22Rv1 (cell line): ENCODE results near the gene NOL4L.

ENCODE experiments used
- ZFX ChIP-seq: fragments of 450-650 bp; IDR thresholded peaks from 2 replicates; pipeline ENCODE4 v1.6.1; 2017; ENCODE audit warnings: antibody characterized with exemption, borderline replicate concordance
- TF ChIP-seq, protein P1 (sequence below): fragments of 450-650 bp; IDR thresholded peaks from 2 replicates; pipeline ENCODE4 v1.5.1; 2017; ENCODE audit warnings: mild to moderate bottlenecking

DNA sequence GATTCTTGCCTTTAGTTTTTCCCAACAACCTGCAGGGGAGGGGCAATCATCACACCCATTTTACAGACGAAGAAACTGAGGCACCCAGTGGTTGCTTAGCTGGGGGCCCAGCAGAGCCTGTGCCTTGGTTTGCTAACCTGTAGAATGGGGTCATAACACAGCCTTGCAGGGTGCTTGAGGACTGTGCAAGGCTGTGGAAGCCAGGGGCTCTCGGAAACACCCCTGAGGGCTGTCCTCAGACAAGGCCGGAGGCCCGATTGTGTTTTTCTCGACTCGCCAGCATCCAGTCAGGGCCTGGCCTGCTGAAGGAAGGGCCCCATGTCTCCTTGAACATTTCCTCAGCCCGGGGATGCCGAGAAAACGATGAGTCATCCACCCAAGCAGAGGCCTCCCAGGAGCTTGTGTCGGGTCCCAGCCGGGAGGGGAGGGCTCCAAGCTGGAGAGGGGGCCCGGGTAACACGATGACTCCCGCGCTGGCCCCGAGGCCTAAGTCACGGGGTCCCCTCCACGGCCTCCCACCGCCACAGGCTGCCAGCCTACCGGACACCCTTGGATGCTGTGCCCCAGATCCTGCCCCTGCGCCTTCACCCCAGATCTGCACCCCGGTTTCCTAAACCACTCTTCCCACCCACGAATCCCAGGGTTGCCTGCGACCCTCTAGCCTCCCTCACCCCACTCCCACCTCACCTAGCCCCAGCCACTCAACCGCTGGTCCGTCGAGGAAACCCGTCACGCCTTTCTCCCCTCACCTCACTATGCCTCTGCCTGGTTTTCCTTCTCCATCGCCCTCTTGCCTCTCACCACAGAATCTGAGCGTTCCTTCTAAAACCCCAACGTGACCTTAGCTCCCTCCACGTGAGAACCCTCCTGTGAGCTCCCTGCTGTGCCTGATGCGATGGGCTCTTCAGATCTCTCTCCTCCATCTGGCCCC, 10.6 kb downstream of the NOL4L start:
- TF ChIP-seq, protein P1, sequence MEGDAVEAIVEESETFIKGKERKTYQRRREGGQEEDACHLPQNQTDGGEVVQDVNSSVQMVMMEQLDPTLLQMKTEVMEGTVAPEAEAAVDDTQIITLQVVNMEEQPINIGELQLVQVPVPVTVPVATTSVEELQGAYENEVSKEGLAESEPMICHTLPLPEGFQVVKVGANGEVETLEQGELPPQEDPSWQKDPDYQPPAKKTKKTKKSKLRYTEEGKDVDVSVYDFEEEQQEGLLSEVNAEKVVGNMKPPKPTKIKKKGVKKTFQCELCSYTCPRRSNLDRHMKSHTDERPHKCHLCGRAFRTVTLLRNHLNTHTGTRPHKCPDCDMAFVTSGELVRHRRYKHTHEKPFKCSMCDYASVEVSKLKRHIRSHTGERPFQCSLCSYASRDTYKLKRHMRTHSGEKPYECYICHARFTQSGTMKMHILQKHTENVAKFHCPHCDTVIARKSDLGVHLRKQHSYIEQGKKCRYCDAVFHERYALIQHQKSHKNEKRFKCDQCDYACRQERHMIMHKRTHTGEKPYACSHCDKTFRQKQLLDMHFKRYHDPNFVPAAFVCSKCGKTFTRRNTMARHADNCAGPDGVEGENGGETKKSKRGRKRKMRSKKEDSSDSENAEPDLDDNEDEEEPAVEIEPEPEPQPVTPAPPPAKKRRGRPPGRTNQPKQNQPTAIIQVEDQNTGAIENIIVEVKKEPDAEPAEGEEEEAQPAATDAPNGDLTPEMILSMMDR, result no peak
- TF ChIP-seq ZFX, result no peak
